HG02970 (cell line): ENCODE data around the gene GRID2IP.
"Not testable (repeated sequence)": the region's sequence is repeated elsewhere in the genome, so short reads cannot be mapped to it uniquely, and the experiment has no call there.

Experiments
- ATAC-seq: cut with Tn5 transposase; IDR thresholded peaks from one replicate; pipeline ENCODE4 v1.9.1; 2021; ENCODE audit warnings: mild to moderate bottlenecking, moderate library complexity, moderate number of reproducible peaks; ENCODE audit not compliant: unreplicated experiment, low FRiP score

GRID2IP gene

DNA sequence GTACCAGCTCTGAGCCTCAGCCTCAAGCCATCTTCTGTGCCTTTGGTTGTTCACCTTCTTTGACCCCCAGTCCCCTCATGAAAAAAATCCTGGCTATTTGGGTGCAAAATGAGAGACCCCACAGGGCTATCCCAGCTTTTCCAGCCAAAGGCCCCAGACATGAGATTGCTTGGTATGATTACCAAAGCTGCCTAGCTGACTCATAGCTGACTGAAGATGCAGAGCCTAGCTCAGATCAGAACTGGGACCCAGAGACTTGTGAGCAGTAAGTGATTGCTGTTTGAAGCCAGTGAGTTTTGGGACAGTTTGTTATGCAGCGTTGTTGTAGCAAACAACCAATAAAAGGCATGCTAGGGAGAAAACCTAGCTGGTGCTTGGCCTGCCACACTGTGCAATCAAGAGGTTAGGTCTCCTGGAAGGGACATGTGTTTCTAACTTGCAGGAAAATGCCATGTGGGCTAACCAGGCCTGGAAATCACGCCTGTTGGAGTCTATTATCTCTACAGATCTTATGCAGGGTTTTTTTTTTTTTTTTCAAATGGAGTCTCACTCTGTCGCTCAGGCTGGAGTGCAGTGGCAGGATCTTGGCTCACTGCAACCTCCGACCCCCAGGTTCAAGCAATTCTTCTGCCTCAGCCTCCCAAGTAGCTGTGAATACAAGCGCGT is 55.5 kb downstream of the GRID2IP start:
- ATAC-seq: no peak

DNA sequence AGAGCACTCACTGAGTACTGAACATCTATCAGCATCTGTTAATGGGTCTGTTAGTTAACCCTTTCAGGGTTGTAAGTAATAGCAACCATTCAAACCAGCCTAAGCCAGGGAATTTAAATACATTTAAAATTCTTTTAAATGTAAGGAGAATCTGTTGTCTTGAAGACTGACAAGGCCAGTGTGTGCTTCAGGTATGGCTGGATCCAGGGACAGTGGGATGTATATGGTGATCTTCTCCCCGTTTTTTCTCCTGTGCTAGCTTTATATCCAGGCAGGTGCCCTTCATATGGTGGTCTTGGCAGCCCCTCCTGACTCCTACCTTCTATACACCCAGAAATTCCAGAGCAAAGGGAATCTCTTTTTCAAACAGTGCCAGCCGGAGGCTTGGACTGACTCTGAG is 56.9 kb downstream of the GRID2IP start:
- ATAC-seq: no peak

DNA sequence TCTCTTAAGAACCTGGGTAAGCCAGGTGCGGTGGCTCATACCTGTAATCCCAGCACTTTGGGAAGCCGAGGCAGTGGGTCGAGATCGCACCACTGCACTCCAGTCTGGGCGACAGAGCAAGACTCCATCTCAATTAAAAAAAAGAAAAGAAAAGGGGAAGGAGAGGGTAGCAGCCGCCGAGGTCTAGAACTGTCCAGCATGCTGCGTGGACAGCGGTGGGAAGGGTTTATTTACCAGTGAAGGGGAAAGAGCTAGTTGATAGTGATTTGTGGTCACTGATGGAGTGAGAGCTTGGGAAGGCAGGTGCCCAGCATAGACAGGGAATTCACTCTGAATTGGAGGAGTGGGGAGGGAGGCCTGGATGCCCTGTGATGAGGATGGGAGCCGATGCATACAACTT is 60.1 kb downstream of the GRID2IP start:
- no peak for ATAC-seq

DNA sequence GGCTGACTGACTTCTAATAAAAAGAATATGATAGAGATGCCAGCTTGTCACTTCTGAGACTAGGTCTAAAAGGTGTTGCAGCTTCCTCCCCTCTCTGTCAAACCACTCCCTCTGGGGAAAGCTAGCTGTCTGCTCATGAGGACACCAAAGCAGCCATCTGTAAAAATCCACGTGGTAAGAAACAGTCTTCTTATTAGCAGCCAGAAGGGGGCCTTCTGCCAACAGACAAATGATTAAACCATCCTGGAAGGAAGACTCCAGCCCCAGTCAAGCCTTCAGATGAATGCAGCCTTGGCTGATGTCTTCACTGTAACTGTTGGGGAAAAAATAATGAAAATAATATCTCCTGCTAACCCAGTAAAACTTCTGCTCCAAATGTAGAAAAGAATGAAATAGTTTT is 61.6 kb downstream of the GRID2IP start:
- no peak for ATAC-seq

DNA sequence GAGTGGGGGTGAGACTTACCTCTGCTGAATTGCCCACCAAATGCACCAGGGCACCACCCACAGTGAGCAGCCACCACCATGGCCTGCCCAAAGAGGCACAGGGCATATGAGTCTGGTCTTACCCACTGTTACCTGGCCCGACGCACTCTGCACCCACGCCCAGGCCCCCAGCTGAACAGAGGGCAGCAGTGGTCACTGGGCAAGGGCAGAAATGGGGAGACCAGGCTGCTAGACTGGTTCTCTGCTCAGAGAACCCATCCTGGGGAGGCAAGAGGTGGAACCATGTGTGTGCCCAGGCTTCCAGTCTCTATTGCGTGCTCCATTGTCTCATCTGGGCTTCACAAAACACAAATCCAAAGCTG is 64.1 kb downstream of the GRID2IP start:
- no peak for ATAC-seq

DNA sequence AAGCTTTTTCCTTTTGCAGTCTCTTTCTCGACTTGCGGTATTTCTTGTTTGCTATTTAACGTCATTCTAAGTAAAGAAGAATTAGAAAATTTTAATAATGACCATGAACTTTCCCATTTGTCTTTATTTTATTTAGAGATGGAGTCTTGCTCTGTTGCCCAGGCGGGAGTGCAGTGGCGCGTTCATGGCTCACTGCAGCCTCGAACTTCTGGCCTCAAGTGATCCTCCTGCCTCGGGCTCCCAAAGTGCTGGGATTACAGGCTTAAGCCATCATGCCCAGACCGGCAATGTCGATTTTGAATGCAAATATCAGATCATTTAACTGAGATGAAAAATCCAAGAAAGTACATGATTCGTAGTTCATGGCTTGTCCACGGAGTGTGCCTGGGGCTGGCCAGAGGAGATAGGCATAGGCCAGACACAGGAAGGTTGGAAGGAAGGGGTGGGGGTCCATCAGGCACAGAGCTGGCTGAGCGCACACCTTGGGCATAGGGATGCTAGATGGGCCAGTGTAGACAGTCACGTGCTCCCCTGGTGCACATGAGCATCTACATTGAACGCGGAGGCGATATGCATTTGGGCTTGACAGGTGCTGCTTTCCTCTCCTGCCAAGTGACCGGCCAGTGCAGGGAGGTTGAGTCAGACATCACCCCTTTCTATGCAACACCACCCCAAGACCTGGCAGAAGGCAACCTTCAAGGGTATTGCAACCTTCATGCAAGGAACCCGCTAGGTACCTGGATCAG is 64.7 kb downstream of the GRID2IP start:
- no peak for ATAC-seq

DNA sequence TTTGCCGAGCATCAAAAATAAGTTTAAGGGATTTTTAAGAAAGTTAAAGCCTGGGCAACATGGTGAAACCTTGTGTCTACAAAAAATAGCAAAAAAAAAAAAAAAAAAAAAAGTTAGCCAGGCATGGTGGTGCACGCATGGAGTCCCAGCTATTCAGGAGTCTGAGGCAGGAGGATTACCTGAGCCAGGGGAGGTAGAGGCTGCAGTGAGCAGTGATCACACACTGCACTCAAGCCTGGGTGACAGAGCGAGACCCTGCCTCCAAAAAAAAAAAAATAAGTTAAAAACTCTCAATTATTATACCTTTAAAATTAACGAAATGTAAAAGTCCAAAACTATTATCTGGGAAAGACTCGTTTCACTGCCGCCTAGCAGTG is 68.5 kb downstream of the GRID2IP start:
- ATAC-seq: no peak

DNA sequence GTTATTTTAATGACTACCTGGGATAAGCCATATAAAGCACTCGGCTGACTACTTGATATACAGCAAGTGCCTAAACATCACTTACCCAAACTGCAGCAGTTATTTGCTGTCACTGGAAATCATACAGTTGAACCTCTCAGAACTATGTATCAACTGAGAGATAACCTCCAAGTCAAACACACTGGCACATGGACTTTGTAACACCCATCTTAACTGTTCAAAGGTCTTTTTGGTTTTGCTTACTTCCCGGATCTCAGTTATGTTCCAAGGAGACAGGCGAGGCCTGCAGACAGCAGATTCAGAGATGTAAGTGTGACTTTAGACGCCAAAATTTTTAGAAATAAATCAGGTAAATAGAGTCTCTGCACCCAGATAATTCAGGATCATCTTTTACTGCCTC is 69.0 kb downstream of the GRID2IP start:
- ATAC-seq: no peak

DNA sequence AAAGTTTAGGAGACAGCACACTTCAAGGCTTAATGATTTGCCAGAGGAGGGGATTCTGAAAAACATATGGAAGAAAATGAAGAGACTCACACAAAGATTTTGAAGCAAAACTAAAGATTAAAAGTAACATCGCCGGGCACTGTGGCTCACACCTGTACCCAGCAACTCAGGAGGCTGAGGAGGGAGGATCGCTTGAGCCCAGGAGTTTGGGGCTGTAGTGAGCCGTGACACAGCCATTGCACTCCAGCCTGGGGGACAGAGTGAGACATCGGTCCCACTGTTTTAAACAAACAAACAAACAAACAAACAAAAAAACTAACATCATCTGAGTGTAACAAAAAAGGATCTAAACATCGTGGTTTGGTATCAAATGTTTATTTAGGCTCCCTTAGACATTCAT is 69.8 kb downstream of the GRID2IP start:
- ATAC-seq: no peak

DNA sequence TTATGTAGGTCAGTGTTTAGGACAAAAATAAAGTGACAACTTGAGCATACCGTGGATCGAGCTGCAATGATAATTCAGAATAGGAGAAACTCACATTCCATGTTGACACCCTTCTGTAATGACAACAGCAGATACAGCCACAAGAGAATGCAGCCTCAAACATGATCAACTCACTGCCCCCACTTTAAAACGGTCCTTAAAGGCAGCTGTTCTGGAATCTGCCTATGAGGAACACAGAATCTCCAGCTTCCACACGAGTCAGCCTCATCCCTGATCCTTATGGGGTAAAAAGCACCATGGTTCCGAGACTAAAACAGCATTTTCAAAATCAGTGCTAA is 71.0 kb downstream of the GRID2IP start:
- ATAC-seq: no peak

DNA sequence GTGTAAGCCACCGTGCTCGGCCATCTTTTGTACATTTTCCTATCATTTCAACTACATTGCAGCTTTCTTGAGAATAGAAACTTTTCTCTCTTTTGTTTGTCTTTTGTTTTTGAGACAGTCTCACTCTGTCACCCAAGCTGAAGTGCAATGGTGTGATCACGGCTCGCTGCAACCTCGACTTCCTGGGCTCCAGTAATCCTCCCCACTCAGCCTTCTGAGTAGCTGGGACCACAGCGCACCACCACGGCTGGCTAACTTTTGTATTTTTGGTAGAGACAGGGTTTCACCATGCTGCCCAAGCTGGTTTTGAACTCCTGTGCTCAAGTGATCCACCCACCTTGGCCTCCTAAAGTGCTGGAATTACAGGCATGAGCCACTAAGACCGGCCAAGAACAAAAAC is 72.2 kb downstream of the GRID2IP start:
- no peak for ATAC-seq

DNA sequence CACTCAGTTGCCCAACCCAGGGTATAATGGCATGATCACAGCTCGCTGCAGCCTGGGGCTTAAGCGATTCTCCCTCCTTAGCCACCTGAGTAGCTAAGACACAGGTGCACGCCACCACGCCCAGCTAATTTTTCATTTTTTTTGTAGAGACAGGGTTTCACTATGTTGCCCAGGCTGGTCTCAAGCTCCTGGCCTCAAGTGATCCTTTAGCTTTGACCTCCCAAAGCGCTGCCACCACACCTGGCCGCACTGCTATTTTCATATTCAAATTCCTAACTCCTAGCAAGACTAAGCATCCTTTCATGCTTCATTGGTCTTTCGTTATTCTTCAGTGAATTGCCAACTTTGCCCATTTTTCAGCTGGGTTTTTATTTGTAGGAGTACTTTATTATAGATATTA is 73.1 kb downstream of the GRID2IP start:
- ATAC-seq: no peak

DNA sequence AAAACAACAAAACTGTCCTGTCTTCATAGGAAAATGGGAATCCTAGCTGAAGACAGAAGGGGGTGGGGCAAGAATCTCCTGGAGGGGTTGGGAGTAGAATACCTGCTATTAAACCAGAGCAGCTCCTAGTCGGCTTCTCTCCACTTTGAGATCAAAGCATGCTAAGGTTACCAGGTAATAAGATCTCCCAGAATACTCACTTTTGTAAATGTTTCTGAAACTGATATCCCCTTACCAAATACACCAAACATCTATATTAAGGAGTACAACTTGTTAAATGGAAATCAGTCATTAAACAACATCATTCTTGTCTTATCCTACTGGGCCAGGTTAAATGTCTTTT is 74.0 kb downstream of the GRID2IP start:
- no peak for ATAC-seq

DNA sequence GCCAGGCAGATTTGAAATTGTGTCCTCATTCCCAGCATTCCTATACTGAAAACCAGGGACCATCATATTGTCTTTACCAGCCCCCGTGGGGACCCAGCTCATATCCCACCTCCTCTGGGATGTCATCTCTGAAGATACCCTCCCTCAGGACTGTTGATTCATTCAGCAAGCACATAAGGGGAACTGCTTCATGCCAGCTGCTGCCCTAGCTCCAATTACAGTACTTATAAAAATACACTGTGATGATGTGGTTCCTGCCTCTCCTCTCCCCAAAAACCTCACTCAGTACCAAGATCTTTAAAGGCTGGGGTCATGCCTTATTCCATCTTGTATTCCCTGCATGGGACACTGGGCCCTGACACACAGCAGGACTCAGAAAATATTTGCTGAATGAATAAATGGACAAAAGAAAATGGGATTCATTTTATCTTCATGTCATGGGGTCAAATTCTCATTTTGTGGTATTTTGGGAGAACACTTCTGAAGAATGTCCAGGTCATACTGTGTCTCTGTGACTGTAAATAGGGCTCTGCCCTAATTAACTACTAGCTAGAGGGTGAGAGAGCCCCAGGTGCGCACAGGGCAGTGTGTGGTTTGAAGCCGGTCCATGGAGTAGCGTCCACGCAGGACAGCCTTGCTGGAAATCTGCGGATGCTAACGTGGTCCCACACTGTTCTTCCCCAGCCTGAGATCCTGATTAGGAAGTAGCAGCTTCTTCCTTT is 74.5 kb downstream of the GRID2IP start:
- no peak for ATAC-seq

DNA sequence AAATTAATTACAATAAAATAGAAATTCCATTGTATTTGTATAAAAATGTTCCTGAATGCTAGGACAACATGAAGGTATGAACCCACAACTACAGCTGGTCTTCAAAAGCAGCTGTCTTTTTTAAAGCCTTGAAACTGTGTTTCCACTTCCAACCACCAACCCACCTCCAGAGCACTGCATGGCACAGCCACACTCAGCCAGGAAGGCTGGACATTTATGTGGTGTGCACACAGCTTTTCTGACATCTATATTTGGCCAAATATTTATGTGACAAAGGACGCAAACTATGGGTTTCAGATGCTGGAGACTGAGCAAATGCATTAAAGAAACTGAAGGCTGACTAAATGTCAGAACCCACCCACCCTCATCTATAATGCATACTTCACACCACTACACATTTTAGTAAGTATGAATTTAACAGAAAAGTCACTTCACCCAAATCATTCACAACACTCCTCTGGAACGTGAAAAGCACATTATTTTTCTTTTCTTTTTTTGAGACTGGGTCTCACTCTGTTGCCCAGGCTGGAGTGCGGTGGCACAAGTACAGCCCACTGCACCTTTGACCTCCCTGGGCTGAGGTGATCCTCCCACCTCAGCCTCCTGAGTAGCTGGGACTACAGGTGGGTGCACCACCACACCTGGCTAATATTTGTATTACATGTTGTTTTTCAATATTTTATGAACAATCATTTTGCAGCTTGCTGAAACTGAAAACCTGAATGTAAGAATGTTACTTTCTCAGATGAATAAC is 75.7 kb downstream of the GRID2IP start:
- no peak for ATAC-seq

DNA sequence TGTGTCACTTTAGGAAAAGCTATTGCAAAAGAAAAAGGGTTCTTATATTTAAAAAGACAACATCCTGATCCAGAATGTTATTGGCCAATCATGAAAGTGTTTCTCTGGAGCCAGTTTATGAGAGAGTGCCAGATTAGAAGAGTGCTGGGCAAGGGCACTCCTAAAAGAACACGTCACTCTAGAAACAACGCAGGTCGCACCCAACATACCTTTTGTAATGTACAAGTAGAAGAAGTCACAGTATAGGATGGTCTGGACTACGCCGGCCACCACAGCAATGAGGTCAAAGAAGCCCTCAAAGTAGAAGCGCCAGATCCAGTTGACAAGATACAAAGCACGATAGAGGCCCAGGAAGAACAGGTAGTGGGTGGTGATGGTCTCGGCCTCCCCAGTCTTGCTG is 85.4 kb downstream of the GRID2IP start:
- ATAC-seq: no peak

DNA sequence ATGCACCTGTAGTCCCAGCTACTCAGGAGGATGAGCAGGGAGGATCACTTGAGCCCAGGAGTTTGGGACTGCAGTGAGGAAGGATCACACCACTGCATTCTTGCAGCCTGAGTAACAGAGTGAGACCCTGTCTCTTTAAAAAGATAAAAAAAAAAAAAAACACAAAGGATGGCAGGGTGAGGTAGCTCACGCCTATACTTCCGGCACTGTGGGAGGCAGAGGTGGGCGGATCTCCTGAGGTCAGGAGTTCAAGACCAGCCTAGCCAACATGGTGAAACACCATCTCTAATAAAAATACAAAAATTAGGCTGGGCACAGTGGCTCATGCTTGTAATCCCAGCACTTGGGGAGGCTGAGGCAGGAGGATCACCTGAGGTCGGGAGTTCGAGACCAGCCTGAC is 87.7 kb downstream of the GRID2IP start:
- ATAC-seq: not testable (repeated sequence)

DNA sequence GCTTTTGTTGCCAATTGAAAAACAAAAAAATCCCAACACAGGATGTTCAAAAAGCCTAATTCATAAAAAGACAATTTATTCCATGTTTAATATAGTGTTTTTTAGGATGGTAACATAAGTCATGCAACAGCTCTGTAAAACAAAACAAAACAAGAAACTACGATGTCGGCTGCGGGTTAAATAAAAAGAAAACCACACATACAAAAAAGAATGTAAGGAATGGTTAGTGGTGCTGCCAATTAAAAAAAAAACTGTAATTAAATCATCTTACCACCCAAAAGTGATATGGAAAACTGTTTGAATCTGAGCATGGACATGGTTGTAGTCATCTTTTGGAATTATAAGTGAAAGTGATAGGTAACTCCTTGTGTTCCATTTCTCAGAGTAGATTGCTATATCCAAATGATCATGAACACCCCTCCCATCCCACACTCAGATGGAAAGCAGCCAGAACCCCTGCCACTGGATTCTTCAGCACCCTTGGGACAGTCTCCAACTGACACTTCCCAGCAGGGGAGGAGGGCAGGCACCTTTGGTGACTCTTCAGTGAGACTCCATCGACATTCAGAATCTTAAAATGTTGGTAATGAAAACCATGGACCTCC is 89.2 kb downstream of the GRID2IP start:
- ATAC-seq: no peak

DNA sequence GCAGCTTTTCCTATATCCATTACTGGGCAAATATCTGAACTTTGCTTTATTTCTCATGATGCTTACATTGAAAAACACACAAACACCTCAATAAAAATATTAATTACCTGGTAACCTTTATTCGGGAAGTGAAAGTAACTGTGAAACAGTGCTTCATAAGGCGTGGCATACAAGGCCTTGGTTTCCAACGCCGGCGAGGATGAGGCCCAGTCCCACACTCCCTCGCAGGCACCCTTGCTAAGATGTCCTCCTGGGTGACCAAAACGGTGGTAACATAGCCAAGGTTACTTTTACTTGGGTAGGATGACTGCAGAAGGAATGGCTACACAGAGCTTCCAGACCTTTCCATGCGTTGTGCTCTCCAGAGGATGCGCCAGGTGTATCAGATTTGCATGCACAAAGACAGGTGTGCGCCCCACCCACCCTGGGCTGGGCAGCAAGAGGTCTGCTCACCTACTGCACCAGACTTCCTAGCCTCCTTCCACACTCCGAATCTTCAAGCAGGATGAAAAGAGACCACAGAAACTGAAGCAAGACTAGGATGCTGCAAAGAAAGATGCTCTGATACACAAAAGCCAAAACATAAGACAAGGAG is 90.2 kb downstream of the GRID2IP start:
- ATAC-seq: no peak

DNA sequence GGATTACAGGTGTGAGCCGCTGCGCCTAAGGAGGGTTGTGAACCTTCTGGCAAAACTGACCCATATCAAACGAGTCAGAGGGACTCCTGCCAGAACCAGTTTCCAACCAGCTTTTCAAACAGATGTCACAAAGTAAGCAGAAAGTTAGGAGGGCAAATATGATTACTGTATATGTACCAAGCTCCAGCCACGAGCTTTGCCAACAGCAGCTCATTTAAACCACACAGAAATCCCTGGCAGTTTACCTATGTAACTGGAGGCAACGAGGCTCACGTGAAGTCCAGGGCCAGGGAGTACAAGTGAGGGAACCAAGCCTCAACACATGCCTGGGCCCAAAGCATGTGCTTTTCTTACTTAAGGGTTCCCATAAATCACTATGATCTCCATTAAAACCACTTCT is 91.0 kb downstream of the GRID2IP start:
- ATAC-seq: no peak

DNA sequence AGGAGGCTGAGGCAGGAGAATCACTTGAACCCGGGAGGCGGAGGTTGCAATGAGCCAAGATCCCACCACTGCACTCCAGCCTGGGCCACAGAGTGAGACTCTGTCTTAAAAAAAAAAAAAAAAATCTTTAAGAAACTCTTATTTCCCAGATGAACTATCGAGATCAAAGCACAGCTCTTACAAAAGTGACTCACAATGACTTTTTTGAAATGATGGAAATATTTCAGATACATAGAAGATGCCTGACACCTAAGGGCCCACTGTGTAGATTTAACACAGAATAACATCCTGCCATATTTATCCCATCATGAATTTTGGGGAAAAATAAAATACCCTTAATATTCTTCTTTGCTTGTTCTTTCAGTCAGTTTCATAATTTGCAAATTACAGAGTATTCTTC is 92.6 kb downstream of the GRID2IP start:
- ATAC-seq: not testable (repeated sequence)
